NCI-H1092 treated with DMSO at 0.1 percent for 48 hours (cell line): Measurements from ENCODE around the gene RAPGEF1.
"Not testable (repeated sequence)": the region's sequence is repeated elsewhere in the genome, so short reads cannot be mapped to it uniquely, and the experiment has no call there.

Experiments
- DNase-seq: peaks from one replicate; lab custom pipeline; 2025; lab: John Stamatoyannopoulos, UW

RAPGEF1 gene, protein sequence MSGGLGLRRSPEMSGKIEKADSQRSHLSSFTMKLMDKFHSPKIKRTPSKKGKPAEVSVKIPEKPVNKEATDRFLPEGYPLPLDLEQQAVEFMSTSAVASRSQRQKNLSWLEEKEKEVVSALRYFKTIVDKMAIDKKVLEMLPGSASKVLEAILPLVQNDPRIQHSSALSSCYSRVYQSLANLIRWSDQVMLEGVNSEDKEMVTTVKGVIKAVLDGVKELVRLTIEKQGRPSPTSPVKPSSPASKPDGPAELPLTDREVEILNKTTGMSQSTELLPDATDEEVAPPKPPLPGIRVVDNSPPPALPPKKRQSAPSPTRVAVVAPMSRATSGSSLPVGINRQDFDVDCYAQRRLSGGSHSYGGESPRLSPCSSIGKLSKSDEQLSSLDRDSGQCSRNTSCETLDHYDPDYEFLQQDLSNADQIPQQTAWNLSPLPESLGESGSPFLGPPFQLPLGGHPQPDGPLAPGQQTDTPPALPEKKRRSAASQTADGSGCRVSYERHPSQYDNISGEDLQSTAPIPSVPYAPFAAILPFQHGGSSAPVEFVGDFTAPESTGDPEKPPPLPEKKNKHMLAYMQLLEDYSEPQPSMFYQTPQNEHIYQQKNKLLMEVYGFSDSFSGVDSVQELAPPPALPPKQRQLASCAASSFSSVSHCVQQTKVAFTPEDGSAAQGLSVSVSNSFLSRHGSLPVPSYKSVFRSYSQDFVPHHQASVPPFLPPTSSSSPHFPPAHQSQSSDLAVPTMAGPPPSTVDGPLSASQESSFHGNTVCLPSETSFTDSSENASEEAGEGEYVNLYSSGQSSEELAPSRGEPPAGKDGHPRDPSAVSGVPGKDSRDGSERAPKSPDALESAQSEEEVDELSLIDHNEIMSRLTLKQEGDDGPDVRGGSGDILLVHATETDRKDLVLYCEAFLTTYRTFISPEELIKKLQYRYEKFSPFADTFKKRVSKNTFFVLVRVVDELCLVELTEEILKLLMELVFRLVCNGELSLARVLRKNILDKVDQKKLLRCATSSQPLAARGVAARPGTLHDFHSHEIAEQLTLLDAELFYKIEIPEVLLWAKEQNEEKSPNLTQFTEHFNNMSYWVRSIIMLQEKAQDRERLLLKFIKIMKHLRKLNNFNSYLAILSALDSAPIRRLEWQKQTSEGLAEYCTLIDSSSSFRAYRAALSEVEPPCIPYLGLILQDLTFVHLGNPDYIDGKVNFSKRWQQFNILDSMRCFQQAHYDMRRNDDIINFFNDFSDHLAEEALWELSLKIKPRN (N-terminal part only)

DNA sequence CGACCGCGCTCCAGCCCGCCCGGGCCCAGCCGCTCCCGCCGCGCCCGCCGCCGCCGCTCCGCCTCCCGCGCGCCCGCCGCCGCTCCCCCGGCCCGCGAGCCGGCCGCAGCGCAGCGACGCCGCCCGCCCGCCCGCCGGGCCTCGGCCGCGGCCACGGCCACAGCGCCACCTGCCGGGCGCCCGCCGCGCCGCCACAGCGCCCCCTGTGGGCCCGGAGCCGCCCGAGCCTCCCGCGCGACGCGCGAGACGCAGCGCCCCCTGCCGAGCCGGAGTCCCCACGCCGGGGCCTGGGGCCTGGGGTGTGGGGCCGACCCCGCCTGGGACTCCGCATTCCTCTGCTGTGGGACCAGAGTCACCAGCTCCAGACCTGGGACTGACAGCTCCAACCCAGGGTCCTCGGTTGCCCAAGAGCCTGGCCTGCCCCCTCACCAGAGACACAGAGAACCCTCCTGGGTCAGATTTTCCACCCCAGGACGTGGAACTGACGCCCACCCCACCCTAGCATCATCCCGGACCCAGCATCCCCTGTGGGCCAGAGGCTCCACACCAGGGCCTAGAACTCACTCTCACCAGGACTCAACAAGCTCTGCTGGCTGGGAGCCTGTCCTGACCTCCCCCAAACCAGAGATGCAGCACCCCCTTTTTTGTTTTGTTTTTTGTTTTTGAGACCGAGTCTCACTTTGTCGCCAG is at the start of gene RAPGEF1:
RAPGEF1 (minus strand) TSS at position 118 of the 690 bp plus-strand sequence. CDS start 246 bp downstream, outside the sequence.
- DNase-seq = peak; percentile 37

DNA sequence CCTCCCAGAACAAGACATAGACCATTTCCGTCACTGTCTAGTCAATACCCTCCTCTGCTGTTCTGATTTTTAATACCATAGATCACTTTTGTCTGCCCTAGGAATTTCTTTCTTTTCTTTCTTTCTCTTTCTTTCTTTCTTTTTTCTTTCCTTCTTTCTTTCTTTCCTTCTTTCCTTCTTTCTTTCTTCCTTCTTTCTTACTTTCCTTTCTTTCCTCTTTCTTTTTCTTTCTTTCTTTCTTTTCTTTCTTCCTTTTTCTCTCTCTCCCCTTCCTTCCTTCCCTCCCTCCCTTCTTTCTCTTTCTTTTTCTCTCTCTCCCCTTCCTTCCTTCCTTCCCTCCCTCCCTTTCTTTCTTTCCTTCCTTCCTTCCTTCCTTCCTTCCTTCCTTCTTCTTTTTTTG is 49.0 kb upstream of the RAPGEF1 start:
- no peak for DNase-seq

DNA sequence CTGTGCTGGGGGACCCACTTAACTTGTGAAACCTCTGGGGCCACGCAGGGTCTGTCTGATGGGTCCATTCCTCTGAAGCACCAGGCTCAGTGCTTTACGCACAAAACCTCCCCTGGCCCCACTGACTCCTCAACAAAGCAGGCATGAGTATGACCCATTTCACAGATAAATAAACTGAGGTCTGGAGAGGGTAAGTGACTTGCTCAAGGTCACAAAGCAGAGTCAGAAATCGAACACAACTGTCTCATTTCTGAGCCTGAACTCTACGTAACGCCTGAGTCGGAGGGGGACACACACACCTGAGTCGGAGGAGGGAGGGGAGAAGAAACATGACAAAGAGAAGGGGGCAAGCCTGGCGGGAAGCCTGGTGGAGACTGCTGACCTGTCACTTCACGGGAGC is 48.0 kb upstream of the RAPGEF1 start:
- DNase-seq = no peak

DNA sequence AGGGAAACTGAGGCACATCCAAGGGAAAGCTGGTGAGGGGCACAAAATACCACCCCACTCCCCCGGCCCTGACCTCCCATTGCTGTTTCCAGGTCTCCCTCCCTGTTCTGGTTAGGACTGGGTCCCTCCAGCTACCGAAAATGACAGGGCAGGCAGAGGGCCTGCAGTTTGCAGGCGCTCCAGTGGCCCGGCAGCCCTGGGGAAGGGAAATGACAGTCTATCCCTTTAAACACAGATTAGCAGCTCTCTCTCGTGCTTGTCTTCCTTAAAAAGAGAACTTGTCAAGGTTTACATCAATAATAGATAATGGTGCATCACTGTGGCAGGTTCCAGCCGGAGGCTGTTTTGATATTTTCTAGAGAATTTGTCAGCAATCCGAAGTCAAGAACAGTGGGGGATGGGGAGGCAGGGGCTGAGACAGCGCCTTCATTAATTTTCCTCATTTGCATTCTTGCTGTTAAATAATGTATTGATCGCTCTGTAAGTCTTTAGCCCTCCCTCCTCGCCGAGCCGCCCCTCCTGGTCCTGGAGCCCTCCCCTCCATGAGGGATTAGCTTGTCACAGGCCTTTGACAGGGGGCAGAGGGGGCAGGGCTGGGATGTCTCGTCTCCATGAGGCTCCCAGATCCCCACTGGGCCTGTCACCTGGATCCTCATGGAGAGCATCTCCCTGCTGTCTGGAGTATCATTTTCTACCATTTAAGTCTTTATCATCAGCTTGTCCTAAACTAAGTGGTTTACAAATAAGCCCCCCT is 45.0 kb upstream of the RAPGEF1 start:
- no peak for DNase-seq

DNA sequence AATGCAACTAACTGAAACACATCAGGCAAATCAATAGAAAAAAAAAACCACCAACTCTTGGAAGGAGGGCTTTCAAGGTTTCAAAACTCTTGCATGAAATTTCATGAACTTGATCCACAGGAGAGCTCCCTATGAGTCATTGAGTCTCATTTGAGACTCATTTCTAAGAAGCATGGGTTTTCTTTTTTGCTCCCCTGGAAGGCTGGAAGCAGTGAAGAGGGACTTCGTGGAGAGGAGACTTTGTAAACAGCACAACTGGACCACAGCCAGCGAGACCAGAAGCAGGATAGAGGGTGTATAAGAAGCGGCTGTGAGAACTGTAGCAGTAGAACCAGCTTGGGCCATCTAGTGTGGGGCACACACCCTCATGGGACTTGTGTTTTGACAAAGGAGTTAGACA is 41.2 kb upstream of the RAPGEF1 start:
- peak; percentile 34 for DNase-seq

DNA sequence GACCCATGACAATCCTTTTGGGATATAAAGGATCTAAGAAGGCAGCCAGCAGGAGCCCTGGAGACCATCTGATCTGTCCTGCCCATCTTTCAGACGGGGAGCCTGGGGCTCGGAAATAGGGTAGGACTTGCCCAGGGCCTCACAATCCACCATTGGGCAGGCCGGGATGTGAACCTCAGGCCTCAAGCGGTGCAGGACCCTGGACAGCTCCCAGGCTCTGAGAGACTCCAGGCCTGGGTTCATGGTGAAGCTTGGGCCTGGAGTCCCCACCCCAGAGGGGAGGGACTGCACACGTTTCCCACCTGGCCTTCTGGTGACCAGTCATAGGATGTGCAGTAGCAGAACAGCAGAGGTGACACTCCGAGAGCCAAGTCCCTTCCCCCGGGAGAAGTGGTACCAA is 36.6 kb upstream of the RAPGEF1 start:
- DNase-seq = no peak

DNA sequence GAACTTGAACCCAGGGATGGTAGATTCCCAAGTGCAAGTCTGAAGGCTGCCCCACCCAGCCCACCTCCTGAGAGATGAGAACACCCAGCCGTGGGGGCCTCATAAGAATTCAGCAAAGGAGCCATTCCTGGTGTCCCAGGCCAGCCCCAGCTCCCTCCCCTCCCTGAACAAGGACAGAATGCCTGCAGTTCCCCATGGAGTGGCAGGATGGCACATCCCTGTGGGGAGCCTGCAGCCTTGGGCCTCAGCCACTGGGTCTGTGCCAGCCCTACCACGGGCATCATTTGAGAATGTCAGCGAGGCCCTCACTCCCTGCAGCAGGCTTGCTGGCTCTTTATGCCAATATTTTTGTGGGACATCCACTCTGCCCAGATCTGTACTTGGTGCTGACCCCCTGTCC is 36.2 kb upstream of the RAPGEF1 start:
- no peak for DNase-seq

DNA sequence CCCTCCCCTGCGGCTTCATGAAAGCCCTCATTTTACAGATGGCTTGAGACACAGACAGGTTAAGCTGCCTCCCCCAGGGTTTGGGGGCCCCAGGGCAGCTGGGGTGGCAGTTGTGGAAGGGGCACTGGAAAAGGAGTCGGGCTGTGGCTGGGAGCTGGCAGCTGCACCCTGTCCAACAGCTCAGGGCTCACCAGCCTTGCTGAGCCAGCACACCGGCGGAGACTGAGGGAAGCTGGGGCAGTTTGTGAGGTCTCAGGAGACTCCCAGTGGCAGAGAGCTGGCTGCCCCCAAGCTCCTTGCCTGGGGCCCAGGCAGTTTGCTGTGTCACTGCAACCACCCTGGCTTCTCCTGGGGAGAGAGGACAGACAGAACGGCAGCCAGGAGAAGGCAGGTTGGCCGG is 34.8 kb upstream of the RAPGEF1 start:
- no peak for DNase-seq

DNA sequence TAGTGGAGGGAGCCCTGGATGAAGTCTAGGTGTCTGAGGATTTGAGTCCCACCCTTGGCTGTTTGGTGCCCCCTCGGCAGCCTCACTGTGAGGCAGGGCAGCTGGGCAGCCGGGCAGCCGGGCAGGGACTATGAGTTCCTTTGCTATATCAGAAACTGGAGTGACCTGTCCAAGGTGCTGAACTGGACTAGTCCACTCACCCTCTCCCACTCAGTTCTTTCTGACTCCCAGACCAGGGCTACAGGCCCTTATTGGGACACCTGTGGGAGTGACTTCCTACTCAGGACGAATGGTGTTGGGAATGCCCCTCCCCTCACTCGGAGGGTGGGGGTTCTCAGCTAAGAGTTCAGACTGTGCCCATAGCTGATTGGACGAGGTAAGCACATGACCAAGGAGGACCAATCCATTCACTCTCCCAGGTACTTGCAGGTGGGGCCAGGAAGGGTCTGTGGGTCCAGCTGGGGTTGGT is 34.1 kb upstream of the RAPGEF1 start:
- no peak for DNase-seq

DNA sequence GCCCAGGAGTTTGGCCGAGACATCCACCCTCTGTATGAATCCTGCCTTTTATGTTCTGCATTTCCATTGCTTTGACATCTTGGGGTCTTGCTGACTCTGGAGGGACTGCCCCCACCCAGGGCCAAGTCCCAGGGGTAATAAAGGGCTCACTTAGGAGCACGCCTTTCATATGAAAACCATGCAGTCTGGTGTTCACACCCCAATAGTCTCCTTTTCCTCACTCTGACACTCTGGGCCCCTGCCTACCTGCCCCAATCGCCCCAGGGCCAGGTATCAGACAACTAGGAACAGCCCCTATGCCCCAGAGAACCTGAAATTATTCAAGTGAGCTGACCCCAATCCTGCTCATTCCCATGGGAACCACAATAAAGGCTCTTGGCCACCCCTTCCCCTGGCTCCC is 33.1 kb upstream of the RAPGEF1 start:
- no peak for DNase-seq

DNA sequence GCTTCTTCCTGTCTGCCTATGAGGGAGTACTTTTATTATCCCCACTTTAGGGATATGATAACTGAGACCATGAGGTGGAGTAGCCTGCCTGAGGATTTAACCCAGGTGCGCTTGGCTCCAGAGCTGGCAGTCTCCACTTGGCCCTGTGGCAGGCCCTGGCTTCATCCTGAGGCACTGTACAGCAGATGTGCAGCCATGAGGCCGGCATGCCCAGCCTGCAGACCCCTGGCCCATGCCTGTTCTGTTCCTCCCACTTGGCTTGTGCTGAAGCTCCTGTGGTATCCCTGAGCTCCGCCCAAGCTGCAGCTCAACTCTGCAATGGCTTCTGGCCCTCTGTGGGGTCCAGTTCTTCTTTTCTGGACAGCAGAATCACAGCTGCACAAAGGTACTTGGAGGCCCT is 31.8 kb upstream of the RAPGEF1 start:
- no peak for DNase-seq

DNA sequence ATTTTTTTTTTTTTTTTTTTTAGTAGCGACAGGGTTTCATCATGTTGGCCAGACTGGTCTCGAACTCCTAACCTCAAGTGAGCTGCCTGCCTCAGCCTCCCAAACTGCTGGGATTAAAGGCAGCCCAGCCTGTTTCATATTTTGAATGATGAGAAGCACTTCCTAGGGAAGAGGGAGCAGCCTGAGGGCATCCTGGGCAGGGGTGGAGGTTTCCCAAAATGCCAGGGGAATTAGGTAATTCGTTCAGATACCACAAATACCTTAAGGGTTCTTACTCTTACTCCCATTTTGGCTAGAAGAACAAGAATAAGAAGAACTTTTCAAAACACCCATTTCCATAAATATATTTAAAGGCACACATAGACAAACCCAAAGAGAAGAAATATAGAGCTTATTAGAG is 29.5 kb upstream of the RAPGEF1 start:
- DNase-seq = no peak

DNA sequence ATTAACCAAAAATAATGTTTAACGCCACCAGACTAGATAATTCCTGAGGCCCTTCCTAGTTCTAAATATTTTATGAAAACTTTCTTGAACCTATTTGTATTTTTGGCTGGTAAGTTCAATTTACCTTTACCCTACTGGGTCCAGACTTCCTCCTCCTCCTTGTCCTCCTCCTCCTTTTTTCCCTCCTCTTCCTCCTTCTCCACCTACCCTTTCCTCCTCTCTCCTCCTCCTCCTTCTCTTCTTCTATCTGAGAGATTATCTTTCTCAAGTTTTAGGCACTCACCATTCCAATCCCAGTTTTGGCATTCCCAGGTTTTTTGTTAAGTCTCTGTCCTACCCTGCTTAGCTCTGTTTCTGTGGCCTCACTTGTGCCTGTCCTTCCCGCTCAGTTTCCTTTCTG is 24.7 kb upstream of the RAPGEF1 start:
- no peak for DNase-seq

DNA sequence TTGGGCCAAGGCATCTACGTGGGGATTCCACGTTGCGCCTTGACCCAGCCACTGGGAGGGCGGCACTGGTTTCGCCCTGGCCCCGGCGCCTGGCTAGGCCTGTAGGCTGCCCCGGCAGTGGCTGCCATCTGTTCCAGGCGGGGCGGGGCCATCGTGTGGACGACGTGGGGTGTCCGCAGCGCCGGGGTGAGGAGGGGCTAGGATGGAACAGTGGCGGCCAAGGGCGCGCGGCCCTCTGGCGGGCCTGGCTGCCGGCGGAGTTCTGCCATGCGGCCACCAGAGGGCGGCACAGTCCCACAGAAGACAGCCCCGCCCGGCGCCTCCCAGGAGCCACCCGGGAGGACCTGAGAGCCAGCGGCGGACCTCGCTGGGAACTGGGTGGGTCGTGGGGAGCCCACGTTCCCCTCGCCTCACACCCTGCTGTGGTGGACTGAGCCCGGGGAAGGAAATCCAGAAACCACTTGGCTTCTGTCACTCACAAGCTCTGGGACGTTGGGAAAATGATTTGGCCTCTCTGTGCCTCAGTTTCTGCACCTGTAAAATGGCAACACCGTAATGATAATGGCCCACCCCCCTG is 22.6 kb upstream of the RAPGEF1 start:
- DNase-seq = peak; percentile 50

DNA sequence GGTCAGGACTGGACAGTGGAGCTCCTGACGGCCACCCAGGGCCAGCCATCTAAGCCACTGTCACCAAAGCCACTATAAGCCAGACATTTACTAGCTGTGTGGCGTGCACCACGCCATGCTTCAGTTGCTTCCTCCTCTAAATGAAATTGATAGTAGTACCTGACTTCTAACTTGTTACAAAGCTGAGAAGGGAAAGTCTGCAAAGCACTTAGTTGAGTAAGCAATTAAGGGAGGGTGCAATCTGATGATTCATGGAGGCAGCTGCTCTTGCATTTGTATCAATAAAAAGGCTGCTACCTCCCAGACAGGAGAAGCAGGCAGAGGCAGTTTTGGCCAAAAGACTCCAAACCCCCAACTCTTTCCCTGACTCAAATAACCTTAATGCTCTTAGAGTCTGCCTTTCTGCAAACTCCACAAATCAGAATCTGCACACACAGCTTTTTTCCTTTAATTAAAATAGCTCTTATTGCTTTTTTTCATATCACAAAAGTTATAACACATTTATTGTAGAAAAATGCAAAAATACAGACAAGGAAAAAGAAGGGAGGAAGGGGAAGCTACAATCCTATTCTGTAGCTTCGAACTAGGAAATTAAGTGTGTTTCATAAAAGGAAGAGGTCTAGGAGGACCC is 19.3 kb upstream of the RAPGEF1 start:
- DNase-seq = no peak

DNA sequence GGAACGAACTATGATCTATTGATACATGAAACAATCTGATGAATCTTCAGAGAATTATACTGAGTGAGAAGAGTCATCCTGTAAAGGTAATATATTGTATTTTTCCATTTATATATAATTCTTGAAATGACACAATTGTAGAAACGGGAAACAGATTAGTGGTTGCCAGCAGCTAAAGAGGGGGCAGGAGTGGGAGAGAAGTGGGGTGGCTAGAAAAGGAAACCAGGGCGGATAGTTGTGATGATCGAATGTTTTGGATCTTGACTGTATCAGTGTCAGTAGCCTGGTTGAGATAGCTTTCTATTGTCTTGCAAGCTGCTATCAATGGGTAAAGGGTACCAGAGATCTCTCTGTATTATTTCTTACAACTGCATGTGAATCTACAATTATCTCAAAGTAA is 17.7 kb upstream of the RAPGEF1 start:
- DNase-seq = no peak

DNA sequence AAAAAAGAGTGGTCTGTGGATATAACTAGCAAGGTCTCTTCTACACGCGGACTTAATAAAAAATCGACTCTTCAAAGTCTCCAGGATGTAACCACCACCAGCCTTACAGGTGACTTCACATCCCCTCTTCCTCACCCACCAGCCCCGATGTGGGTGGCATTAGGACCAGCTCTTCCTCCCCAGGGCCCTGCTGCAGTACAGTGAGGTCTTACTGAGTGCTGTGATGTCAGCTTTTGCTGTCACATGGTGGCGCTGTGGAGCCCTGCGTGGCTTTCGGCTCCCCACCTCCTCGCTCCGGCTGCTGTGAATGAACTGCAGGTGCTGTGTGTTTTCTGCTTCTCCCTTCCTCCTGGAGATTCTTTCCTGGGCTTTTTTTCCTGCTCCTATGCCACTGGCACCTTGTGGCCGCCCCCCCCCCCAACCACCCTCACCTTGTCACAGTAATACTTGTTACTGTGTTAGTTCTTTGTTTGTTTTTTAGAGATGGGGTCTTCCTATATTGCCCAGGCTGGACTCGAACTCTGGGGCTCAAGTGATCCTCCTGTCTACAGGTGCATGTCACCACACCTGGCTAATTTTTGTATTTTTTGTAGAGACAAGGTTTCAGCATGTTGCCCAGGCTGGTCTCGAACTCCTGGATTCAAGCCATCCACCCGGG is 15.8 kb upstream of the RAPGEF1 start:
- peak; percentile 89 for DNase-seq

DNA sequence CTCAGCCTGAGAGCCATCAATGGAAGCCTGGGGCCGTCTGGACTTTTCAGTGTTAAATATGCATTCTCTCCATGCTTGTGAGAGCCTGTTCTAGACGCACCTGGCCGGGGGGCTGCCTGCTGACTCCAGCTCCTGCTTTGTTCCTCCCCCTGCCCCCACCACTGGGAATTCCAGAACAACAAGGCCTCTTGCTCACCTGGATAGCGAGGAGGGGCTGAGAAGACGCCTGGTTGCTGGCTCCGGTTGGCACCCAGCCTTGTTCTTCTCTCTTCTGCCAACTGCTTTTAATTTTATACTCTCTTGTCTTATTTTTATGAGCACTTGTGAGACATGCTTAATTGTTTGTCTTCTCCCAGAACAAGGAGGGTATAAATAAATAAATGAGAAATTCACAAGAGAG is 15.0 kb upstream of the RAPGEF1 start:
- DNase-seq = no peak

DNA sequence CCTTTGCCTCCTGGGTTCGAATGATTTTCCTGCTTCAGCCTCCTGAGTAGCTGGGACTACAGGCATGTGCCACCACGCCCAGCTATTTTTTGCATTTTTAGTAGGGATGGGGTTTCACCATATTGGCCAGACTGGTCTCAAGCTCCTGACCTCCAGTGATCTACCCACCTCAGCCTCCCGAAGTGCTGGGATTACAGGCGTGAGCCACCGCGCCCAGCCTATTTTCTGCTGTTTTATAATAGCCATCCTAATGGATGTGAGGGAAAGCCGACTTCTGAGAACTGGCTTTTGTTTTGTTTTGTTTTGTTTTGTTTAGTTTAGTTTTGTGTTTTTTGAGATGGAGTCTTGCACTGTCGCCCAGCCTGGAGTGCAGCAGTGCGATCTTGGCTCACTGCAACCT is 13.9 kb upstream of the RAPGEF1 start:
- not testable (repeated sequence) for DNase-seq
